ENCODE results near the gene CHD3.
"Not testable (repeated sequence)": the region's sequence is repeated elsewhere in the genome, so short reads cannot be mapped to it uniquely, and the experiment has no call there.

Gene CHD3

DNA sequence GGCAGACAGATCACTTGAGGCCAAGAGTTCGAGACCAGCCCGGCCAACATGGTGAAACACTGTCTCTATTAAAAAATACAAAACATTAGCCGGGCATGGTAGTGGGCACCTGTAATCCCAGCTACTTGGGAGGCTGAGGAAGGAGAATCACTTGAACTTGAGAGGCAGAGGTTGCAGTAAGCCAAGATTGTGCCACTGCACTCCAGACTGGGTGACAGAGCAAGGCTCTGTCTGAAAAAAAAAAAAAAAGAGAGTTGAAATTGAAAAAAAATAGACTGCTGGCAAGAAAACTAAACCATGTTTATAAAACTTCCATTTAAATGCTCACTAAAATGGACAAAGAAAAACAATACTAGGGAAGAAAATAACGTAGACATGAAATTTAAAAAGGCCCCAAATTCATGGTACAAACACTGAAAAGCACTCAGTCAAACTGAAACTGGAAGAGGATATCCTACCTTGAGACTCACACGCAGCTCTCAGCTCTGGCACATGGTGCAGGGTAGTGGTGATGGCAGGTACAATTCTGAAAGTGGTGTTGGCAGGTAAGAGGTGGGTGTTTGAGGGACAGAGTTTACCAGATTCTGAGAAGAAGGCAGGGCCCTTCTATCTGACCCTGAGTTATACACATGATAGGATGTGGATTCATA lies 62.7 kb downstream of the CHD3 start:
- ChIA-PET POLR2A (no interaction called here), CTCF (interaction anchor here (0.6 to 1.7 kb wide), 6 partner anchors 11 to 38 kb away, joined by 3 to 5 read pairs (median 4); partner anchors contain the start of genes CNTROB and TRAPPC1)
- peak; percentile 71 for DNase-seq (ENCODE audit: extremely low spot score)
- TF ChIP-seq, protein P1, sequence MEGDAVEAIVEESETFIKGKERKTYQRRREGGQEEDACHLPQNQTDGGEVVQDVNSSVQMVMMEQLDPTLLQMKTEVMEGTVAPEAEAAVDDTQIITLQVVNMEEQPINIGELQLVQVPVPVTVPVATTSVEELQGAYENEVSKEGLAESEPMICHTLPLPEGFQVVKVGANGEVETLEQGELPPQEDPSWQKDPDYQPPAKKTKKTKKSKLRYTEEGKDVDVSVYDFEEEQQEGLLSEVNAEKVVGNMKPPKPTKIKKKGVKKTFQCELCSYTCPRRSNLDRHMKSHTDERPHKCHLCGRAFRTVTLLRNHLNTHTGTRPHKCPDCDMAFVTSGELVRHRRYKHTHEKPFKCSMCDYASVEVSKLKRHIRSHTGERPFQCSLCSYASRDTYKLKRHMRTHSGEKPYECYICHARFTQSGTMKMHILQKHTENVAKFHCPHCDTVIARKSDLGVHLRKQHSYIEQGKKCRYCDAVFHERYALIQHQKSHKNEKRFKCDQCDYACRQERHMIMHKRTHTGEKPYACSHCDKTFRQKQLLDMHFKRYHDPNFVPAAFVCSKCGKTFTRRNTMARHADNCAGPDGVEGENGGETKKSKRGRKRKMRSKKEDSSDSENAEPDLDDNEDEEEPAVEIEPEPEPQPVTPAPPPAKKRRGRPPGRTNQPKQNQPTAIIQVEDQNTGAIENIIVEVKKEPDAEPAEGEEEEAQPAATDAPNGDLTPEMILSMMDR (IDR thresholded peaks at IDR 0.05; ENCODE audit: control extremely low read depth, extremely low read depth, low read depth, missing control alignments) = no peak

DNA sequence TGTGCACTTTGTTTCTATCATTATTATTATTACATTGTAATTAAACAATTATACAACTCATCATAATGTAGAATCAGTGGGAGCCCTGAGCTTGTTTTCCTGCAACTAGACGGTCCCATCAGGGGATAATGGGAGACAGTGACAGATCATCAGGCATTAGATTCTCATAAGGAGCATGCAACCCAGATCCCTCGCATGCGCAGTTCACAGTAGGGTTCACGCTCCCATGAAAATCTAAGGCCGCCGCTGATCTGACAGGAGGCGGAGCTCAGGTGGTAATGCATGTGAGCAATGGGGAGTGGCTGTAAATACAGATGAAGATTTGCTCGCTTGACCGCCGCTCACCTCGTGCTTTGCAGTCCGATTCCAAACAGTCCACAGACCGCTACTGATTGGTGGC lies 64.7 kb downstream of the CHD3 start:
- DNase-seq (ENCODE audit: extremely low spot score); POLR2A ChIA-PET: not testable (repeated sequence)
- CTCF ChIA-PET = interaction anchor here (1.0 to 2.5 kb wide), 7 partner anchors 14 to 140 kb away, joined by 3 to 12 read pairs (median 4); no protein-coding TSS in a partner anchor

DNA sequence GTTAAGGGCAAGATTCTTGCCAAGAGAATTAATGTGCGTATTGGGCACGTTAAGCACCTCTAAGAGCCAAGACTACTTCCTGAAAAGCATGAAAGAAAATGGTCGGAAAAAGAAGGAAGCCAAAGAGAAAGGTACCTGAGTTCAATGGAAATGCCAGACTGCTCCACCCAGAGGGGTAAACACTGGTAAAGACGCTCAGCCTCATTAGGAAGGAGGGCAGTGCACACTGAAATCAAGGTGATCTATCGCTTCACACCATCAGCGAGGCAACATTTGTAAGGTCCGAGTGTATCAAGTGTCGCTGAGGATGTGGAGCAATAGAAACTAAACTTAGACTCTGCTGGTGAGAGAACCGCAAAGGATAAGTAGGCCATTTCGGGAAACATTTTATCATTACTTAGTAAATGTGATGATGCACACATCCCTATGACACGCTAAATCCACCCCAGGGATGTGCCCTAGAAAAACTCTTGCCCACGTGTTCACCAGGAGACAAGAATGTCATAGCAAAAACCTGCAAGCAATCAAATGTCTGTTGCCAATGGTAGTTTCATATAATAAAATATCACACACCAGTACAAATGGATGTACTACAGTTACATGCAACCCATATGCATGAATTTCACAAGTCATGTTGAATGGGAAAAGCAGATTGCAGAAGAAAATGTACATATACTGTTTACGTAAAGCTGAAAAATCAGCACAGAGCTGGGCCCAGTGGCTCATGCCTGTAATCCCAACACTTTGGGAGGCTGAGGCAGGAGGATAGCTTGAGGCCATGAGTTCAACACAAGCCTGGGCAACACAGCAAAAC lies 67.0 kb downstream of the CHD3 start:
- ChIA-PET POLR2A (no interaction called here), CTCF (interaction anchor here (0.8 to 1.2 kb wide), 4 partner anchors 17 to 57 kb away, joined by 3 read pairs; no protein-coding TSS in a partner anchor)
- TF ChIP-seq, protein P1 (IDR thresholded peaks at IDR 0.05; ENCODE audit: control extremely low read depth, extremely low read depth, low read depth, missing control alignments) = no peak
- DNase-seq (ENCODE audit: extremely low spot score) = no peak

DNA sequence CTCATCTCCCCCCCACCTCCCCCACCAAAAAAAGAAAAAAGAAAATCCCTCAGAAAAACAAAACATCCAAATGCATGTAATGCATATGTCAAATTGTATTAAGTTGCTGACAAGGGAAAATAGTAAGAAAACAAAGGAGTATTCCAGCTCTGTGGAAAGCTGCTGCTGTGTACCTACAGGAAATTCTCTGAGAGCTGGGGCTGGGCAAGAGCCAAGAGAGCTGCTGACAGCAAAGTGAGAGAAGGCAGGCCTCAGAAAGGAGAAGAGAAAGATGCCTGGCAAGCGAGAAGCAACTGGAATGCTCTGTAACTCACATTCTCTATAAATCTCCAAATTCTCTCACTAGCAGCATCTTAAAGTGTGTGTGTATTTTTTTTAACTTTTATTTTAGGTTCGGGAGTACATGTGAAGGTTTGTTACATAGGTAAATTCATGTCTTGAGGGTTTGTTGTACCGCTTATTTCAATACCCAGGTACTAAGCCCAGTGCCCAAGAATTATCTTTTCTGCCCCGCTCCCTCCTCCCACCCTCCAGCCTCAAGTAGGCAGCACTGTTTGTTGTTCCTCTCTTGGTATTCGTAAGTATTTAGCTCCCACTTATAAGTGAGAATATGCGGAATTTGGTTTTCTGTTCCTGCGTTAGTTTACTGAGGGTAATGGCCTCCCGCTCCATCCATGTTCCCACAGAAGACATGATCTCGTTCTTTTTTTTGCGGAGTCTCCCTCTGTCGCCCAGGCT lies 67.8 kb downstream of the CHD3 start:
- TF ChIP-seq, protein P1 (IDR thresholded peaks at IDR 0.05; ENCODE audit: control extremely low read depth, extremely low read depth, low read depth, missing control alignments) = no peak
- no peak for DNase-seq (ENCODE audit: extremely low spot score)
- ChIA-PET CTCF (interaction anchor here (0.8 to 1.2 kb wide), 4 partner anchors 18 to 58 kb away, joined by 3 read pairs; no protein-coding TSS in a partner anchor), POLR2A (interaction anchor here (0.6 kb wide), 1 partner anchor 12 kb away, joined by 4 read pairs; no protein-coding TSS in a partner anchor)

DNA sequence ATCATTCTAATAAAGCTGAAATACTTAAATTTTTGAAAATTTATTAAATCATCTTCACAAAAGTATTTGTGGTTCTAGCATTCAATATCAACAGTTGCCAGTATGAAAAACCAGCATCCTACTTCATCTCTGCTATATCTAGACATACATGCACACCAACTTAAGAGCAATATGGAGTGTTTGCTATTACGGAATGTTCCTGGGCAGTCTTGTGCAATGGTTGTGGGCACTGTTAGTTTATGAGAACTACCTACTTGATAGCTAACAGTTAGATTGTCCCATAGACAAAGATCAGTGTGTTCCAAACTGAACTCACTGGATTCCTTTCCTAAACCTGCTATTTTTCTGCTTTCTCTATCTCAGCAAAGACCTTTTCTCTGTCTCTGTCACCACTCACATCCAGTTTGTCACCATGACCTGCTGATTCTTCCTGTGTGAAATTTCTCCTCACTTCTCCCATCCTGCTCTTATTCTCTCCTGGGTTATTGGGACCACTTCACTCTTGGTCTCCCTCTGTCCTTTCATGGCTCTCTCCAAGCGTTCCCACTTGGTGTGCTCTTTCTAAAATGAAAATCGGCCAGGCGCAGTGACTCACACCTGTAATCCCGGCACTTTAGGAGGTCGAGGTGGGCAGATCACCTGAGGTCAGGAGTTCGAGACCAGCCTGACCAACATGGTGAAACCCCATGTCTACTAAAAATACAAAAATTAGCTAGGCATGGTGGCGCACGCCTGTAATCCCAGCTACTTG lies 71.1 kb downstream of the CHD3 start:
- POLR2A ChIA-PET = no interaction called here
- CTCF ChIA-PET = no interaction called here
- TF ChIP-seq, protein P1 (IDR thresholded peaks at IDR 0.05; ENCODE audit: control extremely low read depth, extremely low read depth, low read depth, missing control alignments) = no peak
- no peak for DNase-seq (ENCODE audit: extremely low spot score)

DNA sequence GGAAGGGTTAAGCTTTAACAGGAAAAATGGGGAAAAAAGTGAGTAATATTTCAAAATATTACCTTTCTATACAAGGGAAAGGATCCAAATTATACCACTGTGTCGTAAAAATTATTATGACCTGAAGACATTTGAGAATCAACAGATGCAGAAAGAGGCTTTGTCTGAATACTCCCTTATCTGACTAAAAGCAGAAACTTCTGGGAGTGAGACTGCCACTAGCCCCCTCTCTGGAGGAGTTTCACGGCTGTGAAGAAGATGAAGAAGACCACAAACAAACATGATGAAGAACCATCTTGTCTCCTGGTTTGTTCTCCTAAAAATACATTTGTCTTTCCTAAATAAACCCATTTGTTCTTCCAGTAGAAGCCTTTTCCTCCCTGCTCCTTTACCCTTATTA lies 72.8 kb downstream of the CHD3 start:
- DNase-seq (ENCODE audit: extremely low spot score) = no peak
- TF ChIP-seq, protein P1 (IDR thresholded peaks at IDR 0.05; ENCODE audit: control extremely low read depth, extremely low read depth, low read depth, missing control alignments) = no peak
- POLR2A ChIA-PET = no interaction called here
- CTCF ChIA-PET = no interaction called here

Data from GM10248 (cell line).